Right lobe of liver (tissue), 4 donors: ENCODE results near the gene NSUN6.

Experiments
- CTCF ChIP-seq, 4 donors: fragments of 200-600 bp in 3 of 4; fragments of 450-650 bp in 1 of 4; IDR thresholded peaks; one replicate each; pipeline versions ENCODE4 v1.5.1 to v1.8.0; 2016 to 2022; ENCODE audit warnings: antibody characterized with exemption in 4 of 4, mild to moderate bottlenecking in 2 of 4
- POLR2A ChIP-seq: fragments of 450-650 bp; IDR thresholded peaks from one replicate; pipeline ENCODE4 v1.6.1; 2017; ENCODE audit warnings: antibody characterized with exemption, mild to moderate bottlenecking
- donor health status: DM: no; HTN: no; CAD: no.
- donor health status: DM: no; HTN: no; CAD: no.
- donor health status: DM: no; HTN: yes; CAD: no.

- TF ChIP-seq CTCF (IDR thresholded peaks at IDR 0.05) (peak in 1 of 4 donors; percentile 11), POLR2A (no peak)
Observed at GRCh38 chr10:18601321-18601720, 50.1 kb downstream of the NSUN6 start.
